GM19468 (cell line): Measurements from ENCODE around the gene ADAMTS20.
"Not testable (repeated sequence)": the region's sequence is repeated elsewhere in the genome, so short reads cannot be mapped to it uniquely, and the experiment has no call there.

Experiments
- ATAC-seq: cut with Tn5 transposase; IDR thresholded peaks from one replicate; pipeline ENCODE4 v1.9.1; 2021; ENCODE audit warnings: mild to moderate bottlenecking, moderate library complexity, moderate number of reproducible peaks; ENCODE audit not compliant: unreplicated experiment; ENCODE audit errors: extremely low read depth

ADAMTS20 gene, protein sequence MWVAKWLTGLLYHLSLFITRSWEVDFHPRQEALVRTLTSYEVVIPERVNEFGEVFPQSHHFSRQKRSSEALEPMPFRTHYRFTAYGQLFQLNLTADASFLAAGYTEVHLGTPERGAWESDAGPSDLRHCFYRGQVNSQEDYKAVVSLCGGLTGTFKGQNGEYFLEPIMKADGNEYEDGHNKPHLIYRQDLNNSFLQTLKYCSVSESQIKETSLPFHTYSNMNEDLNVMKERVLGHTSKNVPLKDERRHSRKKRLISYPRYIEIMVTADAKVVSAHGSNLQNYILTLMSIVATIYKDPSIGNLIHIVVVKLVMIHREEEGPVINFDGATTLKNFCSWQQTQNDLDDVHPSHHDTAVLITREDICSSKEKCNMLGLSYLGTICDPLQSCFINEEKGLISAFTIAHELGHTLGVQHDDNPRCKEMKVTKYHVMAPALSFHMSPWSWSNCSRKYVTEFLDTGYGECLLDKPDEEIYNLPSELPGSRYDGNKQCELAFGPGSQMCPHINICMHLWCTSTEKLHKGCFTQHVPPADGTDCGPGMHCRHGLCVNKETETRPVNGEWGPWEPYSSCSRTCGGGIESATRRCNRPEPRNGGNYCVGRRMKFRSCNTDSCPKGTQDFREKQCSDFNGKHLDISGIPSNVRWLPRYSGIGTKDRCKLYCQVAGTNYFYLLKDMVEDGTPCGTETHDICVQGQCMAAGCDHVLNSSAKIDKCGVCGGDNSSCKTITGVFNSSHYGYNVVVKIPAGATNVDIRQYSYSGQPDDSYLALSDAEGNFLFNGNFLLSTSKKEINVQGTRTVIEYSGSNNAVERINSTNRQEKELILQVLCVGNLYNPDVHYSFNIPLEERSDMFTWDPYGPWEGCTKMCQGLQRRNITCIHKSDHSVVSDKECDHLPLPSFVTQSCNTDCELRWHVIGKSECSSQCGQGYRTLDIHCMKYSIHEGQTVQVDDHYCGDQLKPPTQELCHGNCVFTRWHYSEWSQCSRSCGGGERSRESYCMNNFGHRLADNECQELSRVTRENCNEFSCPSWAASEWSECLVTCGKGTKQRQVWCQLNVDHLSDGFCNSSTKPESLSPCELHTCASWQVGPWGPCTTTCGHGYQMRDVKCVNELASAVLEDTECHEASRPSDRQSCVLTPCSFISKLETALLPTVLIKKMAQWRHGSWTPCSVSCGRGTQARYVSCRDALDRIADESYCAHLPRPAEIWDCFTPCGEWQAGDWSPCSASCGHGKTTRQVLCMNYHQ (N-terminal part only)

DNA sequence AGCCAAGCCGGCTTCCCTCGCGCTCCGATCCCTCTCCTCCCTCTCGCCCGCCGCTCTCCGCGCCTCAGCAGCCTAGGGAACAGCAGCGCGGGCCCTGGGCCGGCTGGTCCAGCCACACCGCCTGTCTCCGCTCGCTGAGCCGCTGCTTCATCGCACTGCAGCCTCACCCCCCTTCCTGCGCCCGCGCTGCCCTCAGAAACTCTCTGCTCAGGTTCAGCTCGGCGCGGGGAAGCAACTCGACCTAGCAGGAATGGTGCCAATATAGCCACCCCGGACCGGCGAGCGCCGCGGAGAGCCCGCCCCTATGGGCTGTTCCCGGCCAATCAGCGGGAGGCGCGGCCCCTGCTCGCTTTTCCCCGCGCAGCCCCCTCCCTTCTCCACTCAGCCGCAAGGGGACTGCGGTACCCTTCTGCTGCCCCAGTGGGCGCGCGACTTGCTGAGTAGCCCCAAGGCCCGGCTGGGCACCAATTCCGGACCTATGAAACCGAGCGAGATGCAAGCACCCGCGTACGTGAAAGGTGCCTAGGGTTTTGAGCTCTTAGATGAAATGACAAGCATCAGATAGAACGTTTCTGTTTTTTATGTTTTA lies at the start of gene ADAMTS20:
TSS of gene ADAMTS20 (minus strand) at position 233 of the 589 bp plus-strand sequence. CDS start 282 bp downstream, outside the sequence.
- no peak for ATAC-seq

DNA sequence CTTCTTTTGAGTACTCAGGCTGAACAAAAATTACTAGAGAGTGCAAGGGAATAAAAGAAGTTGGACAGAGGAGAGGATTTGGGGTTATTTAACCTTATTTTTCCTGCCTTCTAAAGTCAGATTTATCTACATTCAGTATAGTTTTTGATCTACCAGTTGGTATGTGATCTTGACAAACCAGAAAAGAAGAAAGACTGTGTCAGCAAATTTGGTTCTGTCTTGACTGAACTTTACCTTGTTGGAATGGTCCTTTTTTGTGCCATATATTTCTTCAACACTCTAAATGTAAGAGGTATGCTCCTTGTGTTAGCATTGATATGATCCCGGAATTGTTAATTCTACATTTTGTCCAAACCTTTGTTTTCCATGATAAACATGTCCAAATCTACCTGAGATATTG lies 47.7 kb upstream of the ADAMTS20 start:
- ATAC-seq = no peak

- no peak for ATAC-seq
Observed at GRCh38 chr12:43599066-43599465, 47.1 kb upstream of the ADAMTS20 start.

DNA sequence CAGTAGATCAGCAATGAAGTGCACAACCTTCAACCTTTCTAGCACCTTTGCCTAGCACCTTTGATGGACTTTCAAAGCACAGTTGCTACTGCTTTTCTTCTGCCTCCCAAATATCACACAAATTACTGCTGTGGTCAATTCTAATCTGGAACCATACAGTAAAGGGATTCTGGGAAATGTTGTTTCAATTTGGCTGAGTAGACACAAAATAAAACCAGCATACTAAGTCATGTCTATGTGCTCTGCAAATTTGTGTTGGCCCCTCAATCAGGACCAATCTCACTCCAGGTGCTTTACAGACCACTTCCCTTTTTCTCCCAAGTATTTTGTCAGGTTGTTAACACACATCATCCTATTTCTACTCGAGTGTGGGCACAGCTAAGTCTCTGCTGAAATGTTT lies 38.3 kb upstream of the ADAMTS20 start:
- ATAC-seq = no peak

DNA sequence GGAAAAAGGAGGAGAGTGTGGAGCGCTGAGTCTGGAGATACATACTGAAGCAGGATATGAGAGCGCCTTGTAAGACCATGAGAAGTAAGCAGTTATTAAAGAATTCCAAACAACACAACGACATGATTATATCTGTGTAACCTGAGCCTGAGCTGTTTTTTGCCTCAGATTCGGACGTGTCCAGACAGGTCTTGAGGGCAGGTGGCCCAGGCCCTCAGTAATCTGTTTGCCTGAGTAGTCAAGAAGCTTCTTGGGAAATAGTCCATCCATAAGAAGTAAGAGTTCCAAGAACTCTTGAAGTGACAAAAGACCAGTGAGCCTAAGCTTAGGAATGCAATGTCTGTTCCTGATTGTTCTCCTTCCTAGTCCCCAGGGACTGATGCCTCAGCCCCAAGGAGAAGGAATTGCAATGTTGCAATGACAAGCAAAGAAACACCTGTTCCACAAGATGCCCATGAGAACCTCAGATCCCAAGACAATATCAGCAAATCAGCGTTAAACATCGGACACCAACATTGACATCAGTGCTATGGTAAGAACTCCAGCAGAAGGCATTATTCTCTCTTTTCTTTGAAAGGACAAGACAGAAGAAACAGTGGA lies 34.7 kb upstream of the ADAMTS20 start:
- no peak for ATAC-seq

DNA sequence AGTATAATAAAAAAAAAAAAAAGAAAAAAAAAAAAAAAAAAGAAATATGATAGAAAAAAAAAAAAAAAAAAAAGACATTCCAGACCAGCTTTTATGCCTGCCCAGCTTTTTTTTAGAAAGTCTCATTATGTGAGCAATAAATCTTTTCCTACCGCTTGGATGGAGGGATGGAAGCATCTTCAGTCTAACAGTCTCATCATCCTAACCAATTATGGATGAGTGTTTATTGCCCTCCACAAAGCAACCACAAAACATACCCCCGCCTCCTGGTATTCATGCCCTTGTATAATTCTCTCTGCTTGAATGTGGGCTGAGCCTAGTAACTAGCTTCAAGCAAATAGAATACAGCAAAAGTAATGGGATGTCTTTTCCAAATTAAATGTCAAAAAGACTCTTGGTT lies 33.7 kb upstream of the ADAMTS20 start:
- ATAC-seq = no peak

DNA sequence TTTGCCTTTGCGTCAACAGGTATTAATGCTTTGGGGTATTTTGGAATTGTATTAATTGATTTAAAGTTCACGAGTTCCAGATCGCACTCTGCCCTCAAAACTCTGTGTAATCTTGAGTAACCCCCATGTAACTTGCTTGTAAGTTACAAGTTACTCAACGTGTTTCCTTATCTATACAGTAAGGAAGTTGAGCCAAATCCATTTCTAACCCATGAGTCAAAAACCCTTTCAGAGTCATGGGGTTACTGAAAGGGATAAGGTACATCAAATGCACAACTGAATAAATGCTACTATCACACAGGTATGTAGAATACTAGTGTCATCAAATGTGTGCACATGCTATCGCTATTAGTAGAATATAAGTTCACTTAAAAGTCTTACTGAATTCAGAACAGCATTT lies 28.6 kb upstream of the ADAMTS20 start:
- no peak for ATAC-seq

- ATAC-seq = no peak
Observed at GRCh38 chr12:43579206-43579605, 27.2 kb upstream of the ADAMTS20 start.

GRCh38 chr12:43578782-43579181 lies 26.8 kb upstream of the ADAMTS20 start:
- ATAC-seq = no peak

DNA sequence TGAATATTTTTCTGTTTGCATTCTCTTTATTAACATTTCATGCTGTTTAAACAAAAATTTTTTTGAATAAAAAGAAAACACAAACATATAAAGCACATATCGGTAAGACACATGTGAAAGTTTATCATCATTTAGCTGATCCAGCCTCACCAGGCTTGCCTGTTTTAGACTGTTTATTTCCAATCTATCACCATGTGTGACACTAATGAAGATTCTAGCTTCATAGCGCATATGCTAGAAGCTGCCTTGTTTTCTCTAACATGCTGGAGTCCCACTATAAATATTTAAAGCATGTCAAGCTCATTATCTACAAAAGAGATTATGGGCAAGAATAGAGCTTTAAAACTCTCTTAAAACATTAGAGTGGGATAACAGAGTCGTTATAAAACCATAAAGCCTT lies 25.4 kb upstream of the ADAMTS20 start:
- ATAC-seq = no peak

GRCh38 chr12:43576162-43576561 lies 24.2 kb upstream of the ADAMTS20 start:
- ATAC-seq = no peak

DNA sequence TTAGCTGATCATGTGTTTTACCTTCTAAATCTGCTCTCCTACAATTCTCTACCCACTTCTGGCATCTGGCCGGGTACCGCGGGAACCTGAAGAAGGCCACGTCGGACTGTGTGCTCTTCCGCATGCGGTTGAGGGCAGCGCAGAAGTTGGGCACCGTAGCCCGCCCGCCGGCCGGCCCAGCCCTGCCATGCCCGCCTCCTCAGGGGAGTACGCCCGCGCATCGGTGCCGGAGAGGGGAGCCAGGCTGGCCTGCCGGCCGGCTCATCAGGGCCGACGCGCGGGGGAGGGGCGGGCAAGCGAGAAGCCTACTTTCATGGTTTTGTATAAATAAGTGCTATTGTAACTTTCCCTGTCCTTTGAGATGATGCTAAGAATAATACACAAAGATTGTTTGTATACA lies 19.9 kb upstream of the ADAMTS20 start:
- ATAC-seq = no peak

DNA sequence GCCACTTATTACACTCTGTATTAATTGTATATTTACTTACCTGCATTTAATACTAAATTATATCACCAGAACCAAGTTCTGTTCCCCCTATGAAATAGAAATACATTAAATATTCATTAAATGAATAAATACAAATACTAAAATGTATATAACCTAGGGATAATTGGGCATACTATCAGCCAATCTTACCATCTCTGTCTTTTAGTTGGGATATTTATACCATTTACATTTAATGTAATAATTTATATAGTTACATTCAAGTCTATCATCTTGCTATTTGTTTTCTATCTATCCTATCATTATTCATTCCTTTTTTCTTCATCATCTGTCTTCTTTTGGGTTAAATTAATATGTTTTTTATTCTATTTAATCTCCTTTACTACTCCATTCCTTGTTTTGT lies 4.1 kb upstream of the ADAMTS20 start:
- ATAC-seq = no peak

DNA sequence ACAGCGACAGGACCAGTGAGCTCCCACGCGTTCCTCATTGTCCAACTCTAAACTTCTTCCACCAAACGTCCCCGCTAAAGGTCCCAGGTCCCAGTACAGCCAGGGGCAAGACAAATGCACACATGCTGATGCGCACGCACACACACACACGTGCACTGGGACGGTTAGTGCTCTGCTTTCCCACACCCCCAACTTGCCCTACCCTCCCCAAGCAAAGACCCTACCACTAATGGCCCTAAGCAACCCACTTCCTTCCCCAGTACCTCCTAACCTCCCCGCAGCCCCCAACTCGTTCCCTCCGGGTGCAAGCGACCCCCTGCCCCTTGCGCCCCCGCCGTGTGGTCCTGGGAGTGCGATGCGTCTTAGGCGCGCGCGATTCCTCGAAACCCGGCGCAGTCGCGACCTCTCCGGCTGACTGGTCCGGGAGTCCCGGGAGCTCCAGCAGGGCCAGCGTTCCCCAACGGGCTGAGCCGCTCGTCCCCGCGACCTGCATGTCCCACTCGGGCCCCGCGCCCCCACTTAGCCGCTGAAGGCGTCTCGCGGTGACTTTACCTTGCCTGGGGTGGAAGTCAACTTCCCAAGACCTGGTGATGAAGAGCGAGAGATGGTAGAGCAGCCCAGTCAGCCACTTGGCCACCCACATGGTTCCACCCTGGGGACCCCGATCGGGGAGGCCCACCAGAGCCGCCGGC lies 578 bp downstream of the ADAMTS20 start:
- ATAC-seq = no peak

DNA sequence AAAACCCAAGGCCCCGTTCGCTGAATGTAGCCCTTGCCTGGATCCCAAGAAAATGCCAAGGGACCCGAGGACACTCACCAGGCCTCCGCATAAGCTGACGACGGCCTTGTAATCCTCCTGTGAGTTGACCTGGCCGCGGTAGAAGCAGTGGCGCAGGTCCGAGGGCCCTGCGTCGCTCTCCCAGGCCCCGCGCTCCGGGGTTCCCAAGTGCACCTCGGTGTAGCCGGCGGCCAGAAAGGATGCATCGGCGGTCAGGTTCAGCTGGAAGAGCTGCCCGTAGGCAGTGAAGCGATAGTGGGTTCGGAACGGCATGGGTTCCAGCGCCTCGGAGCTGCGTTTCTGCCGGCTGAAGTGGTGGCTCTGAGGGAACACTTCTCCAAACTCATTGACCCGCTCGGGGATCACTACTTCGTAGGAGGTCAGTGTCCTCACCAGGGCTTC lies 1.2 kb downstream of the ADAMTS20 start:
- ATAC-seq = no peak

- ATAC-seq = no peak
Observed at GRCh38 chr12:43544703-43545102, 7.3 kb downstream of the ADAMTS20 start.

DNA sequence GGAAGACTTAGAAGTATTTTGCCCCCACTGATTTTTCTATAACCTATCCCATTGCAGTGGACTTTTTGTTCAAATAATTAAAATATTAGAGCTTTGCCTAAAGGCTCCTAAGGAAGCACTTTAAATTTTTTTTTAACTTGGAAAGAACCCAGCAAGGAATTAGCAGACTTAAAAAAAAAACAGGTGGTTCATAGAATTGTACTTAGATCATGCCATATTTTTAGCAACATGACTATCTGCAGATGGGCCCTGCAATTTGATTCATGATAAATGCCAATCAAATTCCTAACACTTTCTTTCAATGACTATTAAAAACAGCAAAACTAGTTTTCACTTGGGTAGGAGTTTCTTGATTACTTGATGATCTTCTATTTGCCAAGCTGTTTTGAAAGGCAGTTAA lies 11.5 kb downstream of the ADAMTS20 start:
- ATAC-seq = no peak

GRCh38 chr12:43537675-43538074 lies 14.3 kb downstream of the ADAMTS20 start:
- not testable (repeated sequence) for ATAC-seq

DNA sequence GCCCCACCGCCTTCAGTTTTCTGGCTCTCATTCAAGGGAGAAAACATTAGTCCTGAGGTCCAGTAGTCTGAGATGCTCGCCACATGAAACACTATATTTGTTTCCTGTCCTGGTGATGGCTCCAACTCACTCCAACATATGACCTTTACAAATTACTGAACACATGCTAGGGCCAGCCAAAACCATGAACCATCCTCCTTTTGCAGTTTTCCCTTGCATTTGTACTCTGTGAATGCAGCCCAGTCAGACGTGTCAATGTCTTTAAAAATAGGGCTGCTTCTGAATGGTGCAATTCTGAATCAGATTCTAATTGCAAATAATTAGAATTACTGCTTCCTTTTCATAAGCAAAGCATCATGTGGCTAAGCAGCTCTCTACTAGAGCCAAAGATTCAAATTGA lies 36.0 kb downstream of the ADAMTS20 start:
- no peak for ATAC-seq
